HK-2 (cell line): ENCODE measurements around the gene FLT3.

Source experiments
- DNase-seq: peaks from one replicate; pipeline ENCODE4 v3.0.0-alpha.2; 2018; ENCODE audit not compliant: unreplicated experiment

The FLT3 gene

GRCh38 chr13:27960362-27961226 lies 139.8 kb downstream of the FLT3 start:
- DNase-seq: no peak

GRCh38 chr13:27959976-27960361 lies 140.4 kb downstream of the FLT3 start:
- DNase-seq: no peak

DNA sequence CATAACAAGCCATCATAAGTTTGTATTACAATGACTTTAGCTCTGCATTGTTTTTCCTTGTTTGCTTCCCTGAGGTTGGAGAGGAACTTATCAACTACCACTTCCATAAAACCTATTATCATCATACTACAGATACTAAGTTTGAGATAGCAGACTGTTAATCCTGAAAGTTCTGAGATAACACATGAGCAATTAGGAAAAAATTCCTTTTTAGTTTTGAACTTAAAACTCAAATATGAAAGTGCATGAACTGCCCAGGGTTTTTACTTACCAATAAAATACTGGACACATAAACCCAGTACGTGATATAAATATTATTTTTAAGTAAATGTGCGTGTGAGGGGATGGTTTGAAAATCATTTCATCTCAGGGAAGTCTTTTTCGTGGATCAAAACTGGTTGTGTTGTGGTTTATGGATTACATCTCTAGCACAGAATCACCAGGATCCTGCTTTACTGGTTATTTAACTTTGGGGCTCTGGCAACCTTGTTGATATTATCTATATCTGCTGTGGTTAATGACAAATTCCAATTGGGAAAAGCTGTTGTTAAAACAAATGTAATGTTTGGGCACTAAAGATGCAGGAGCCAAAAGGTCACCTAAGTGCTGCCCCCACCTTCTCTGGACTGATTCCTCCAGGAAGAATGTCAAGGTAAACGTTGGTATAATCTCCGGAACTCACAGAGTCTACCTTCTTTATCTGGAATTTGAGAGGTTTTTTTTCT lies 143.6 kb downstream of the FLT3 start:
- no peak for DNase-seq

DNA sequence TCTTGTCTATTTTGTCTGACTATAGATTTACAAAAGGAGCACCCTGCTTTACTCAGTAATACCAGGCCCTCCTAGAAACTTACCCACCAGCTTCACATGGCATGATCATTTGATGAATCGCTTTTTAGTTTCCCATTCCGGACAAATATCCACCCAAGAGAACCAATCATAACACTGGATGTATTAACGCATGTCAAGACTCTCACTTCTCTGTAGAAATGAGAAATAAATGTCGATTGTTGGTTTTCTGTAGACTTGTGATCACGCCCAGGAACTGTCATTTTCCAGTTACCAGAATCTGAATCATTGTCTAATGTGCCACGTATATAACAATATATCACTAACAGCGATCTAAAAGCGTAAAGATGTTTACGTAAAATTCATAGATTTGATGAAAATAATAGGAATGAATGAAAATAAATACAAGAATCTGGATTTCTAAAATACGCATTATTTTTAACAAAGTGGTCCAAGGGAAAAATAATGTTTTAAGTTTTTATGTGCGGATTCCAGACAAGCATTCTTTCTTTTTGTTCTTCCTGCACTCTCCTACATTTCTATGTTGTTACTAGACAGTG lies 145.3 kb downstream of the FLT3 start:
- no peak for DNase-seq

DNA sequence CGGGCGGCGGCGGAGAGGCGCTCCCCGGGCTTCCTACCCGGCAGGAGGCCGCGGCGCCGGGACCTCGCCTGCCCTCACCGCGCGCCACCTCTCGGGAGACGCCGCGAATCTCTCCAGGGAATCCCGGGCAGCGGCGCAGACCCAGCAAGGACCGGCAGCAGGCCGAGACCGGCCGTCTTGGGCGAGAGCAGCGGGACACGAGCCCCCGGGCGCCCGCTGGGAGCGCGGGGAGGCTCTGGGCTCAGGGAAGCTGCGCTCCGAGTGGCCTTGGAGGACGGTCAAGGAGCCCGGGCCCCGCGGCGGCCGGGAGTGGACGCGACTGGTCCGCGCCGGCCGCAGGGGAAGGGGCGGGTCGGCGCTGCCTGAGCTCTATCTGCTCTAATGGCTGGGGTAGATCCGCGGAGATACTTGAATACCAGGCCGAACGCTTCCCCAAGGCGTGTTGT lies 145.9 kb downstream of the FLT3 start:
- no peak for DNase-seq

DNA sequence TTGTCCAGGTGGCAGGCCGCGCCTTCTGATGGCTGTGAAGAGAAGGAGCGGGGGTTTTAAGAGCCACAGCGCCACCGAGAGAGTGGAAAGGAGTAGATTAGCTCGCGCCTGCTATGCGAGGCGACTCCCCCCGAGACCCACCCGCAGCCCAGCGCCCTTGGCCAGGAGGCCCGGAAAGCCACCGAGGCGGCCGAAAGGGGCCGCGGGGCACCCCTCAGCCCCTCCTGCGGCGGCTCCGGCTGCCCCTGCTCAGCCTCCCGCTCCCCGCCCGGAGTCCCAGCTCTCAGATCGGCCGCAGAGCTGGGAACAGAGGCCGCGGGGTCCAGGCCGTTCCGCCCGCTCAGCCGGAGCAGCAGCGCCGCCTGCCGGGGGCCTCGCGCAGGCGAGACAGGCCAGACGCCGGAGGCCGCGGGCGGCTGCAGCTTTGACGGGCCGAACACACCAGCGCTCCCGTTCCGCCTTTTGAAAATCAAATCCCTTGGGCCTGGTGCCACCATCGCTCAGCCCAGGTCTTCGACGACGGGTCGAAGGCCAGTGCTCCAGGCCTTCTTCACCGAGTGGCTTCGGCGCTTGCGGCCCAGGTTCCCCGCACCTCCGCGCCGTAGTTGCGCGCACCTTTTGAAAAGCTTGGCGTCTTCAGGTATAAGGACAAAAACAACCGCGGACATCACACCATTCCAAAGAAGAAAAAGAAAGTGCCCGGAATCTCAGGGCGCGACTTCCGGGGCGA lies 146.5 kb downstream of the FLT3 start:
- DNase-seq: peak; percentile 66
